HG03378 (cell line): Measurements from ENCODE around the gene PPP1R37.

Source experiments
- ATAC-seq: cut with Tn5 transposase; IDR thresholded peaks from one replicate; pipeline ENCODE4 v1.9.1; 2021; ENCODE audit warnings: mild to moderate bottlenecking, moderate library complexity; ENCODE audit not compliant: unreplicated experiment

The PPP1R37 gene

DNA sequence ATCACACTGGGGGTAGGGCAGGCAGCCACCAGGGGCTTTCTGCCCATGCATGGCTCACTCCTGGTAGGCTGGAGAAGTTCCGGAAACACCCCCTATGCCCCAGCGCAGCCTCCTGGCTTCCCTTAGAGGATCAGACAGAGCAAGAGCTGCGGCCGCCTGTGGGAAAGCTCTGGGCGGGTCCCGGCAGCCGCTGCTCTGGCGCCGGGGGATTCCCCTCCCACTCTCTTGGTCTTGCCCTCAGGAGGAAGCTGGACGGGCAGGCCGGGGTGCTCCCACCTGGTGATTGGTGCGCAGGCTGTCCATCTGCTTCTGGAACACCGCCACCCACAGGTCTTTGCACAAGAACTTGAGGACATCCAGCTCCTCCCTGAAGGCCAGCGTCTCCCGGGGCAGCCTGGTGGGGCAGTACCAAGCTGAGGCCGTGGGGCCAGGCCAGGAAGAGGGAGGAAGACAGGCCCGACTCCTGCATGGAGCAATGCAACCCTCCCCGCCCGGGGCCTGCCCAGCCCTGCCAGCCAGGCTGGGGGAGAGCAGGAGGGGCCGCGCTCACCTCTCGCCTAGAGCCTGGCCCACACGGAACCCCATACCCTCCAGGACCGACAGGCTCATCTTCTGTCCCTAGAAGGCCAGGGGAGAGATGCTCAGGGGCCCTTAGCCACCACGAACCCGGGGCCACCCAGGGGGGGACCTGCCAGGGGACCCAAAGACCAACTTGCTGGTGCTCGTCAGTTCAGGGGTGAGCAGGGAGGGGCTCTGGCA, 71.8 kb downstream of the PPP1R37 start:
- peak; percentile 62 for ATAC-seq

DNA sequence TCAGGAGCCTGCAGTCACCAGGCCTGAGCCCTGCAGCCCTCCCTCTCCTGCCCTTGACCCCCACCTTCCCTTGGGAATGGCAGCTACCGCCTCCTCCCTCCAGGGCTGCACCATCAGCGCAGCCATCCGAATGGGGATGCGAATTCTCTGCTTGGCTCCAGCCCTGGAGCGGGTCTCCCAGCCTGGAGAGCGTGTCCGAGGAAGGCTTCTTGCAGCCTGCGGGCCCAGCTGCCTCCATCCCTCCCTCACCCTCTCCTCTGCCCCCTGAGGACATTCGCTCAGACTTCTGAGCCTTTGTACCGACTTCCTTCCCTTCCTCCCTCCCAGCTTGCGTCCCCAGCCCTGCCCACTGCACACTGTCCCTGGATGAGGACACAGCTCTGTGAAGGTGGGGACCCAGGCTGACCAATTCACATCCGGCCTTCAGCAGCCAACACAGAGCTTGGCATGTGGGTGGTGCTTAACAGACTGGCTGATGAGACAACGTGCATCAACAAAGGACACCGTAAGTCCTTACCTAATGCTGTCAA, 73.8 kb downstream of the PPP1R37 start:
- no peak for ATAC-seq

DNA sequence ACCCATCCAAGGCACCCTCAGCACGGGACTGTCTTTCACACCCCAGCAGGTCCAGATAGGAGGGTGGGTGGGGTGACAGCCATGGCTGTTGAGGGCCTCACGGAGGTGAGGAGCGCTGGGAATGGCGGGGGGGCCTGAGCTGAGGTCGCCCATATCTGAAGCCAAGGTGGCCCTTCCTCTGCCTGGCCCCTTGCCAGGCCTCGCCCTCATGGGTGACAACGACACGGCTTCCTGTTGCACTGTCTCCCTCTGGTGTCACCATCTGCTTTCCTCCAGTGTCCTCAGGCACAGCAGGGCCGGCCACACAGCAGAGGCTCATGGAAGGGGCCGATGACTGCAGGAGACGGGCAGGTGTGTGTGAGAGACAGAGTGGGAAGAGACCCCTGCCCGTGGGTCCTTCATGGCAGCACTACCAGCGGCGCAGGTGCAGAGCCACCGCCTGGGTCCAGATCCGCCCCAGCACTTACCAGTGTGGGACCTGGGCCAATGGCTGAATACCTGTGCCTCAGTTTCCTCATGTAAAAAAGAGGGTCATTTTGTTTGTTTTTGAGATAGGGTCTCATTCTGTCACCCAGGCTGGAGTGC, 75.9 kb downstream of the PPP1R37 start:
- ATAC-seq = no peak

DNA sequence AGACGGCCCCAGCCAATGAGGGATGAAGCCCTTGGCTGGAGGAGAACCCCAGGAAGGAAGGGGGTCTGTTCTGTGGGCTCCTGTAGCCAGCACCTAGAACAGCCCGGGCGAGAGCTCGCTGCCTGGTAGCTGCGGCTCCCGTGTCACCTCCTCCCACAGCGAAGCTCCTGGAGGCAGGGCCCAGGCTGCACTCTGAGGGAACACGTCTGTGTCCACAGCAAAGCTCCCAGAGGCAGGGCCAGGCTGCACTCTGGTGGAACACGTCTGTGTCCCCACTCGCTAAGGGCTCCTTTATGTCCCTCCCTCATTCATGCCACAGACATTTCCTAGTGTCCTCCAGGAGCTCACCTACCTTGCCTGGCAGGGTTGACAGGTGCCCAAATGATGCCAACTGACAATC, 76.6 kb downstream of the PPP1R37 start:
- no peak for ATAC-seq

DNA sequence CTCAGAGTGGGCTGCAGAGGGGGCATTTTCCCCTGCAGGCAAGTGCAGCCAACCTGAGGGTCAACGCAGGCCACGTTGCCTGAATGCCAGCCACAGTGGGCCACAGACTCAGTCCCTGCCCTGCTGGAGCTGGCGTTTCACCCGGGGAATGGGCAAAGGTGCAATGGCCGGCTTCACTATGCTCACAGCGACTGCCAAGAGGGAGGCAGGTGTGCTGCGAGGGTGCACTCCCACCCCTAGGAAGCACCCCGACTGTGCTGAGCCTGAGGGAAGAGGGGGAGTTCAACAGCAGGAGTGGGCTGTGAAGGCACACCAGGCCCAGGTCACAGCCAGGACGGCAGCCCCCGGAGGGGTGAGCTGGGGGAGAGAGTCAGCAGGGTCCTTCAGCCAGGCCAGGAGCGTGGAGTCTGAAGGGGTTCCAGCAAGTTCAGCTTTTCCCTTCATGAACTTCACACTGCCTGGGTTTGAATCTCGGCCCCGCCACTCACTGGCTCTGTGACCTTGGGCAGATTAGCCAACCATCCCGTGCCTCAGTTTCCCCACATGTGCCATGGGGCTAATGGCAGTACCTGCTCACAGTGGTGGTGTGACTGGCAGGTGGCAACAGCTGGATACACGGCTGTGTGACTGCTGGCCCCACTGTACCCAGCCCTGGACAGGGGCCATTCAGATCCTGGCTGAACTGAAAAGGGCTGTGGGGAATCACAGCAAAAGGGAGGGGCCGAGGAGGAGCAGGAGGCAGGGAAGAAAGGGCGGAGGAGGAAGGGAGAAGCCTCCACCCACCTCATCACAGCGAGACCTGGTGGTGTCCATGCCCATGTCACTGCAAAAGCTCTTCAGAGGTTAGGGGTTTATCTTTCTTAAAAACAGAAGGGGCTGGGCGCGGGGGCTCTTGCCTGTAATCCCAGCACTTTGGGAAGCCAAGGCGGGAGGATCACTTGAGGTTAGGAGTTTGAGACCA, 77.4 kb downstream of the PPP1R37 start:
- ATAC-seq = no peak

DNA sequence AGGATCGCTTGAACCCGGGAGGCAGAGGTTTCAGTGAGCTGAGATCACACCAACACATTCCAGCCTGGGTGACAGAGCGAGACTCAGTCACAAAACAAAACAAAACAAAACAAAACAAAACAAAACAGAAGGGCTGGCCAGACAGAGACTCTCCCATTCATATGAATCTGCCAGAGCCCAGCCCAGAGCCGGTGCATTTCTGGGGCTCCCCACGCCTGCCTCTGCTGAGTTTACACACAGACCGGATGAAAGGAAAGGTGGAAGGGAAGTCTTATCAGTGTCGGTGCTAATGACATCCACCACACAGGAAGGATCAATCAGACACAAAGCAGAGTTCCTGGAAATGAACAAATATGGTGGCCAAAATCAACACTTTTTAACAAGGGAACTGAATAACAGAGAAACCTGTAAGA, 78.2 kb downstream of the PPP1R37 start:
- no peak for ATAC-seq

DNA sequence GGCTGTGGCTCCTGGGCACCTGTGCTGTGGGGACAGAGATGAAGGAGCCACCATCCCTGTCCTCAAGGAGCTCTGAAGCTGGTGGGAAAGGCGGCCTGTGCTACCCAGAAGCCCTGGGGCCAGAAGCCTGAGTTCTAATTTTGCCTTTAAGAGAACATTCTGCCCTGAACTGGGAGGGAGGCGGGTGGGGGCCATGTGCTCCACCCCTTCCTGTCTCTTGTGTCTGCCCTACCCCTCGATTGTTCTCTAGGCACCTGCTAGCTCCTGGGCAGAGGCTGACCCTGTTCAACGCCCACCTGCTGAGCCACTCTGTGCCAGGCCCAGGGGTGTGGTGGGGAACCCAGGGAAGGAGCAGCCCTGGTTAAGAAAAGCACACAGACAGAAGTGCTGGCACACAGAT, 79.2 kb downstream of the PPP1R37 start:
- no peak for ATAC-seq

DNA sequence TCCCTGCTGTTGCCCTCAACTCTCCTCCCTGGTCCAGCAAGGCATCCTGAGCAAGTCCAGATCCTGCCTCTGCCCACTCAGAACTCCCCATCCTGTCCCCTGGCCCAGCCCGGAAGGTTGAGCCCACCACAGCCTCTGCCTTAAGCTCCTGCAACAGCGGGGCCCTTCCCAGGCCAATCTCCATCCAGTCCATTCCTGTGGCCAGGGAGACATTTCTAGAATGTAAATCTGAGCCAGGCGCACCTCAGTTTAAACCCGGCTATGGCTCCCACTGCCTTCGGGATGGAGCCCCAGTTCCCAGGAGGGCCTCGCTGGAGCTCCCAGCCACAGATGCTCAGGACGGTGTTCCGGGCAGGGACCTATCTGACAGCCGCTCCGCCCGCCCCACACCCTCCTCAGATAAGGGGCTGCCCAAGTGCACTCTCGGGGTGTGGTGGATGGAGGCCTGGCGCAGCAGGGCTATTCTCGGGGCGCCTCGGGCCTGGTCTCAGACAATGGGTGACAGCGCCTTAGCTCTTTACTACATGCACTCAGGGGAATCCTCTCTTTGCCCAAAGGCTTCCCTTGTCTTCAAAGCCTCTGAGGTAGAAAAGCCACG, 79.7 kb downstream of the PPP1R37 start:
- no peak for ATAC-seq

DNA sequence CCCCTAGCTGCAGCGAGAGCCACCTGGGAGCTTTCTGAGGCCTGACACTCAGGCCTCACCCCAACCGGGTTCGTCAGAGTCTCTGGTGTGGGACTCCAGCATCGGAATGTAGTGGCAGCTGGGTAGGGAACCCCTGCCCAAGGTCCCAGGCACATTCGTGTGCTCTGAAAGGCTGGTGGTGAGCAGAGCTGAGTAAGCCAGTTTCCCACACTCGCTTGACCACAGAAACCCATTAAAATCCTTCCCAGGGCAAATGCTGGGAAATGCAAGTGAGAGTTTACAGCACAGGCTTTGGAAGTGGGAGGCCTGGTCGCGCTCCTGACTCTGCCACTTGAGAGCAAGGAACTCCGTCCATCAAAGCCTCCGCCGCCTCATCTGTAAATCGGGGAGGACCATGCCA, 80.8 kb downstream of the PPP1R37 start:
- no peak for ATAC-seq

DNA sequence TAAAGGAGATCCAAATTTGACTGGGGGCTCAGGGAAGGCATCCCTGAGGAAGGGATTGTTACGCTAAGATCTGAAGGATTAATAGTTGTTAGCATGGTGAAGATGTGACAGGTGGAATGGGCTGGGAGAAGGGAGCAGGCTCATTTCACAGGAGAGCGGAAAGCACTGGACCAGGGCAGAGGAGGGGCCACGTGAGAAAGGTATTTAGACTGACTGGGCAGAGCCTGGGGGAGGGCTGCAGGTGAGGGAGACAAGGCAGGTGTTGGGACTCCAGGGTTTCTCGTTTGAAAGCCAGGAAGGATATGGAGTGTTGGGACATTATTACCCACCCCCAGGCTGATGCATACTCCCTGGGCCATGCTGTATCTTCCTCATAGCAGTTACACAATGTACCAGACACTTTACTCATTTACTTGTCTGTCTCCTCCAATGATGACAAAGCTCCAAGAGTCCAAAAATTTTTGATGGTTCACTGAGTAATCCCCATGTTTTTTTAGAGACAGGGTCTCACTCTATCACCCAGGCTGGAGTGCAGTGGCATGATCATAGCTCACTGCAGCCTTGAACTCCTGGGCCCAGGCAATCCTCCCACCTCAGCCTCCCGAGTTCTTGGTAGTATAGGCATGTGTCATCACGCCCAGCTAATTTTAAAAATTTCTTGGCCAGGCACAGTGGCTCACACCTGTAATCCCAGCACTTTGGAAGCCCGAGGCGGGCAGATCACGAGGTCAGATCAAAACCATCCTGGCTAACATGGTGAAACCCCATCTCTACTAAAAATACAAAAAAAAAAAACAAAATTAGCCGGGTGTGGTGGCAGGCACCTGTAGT, 82.8 kb downstream of the PPP1R37 start:
- ATAC-seq = no peak

DNA sequence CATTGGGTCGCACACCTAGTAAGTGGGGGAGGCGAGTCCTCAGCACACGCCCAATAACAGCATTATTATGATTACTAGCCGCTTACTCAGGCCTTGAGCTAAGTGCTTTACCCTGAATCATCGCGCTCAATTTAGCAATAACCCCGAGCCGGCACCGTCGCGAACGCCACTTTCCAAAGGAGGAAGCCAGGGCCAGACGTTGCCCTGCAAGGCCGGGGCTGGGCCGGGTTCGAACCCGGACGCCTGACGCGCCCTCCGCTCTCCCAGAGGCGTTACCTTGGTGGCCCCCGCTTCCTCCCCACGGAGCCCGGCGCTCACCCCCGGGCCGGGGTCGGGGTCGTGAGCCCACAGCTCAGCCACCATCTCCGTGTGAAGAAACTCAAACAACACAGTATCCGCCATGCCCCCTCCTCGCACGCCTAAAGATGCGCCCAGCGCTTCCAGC, 84.9 kb downstream of the PPP1R37 start, which contains the start of gene TRAPPC6A:
Gene TRAPPC6A, minus strand, starts transcription at position 421 of the 445 bp plus-strand sequence. Its CDS starts 19 bp downstream, at position 402.
- ATAC-seq = peak; percentile 4

DNA sequence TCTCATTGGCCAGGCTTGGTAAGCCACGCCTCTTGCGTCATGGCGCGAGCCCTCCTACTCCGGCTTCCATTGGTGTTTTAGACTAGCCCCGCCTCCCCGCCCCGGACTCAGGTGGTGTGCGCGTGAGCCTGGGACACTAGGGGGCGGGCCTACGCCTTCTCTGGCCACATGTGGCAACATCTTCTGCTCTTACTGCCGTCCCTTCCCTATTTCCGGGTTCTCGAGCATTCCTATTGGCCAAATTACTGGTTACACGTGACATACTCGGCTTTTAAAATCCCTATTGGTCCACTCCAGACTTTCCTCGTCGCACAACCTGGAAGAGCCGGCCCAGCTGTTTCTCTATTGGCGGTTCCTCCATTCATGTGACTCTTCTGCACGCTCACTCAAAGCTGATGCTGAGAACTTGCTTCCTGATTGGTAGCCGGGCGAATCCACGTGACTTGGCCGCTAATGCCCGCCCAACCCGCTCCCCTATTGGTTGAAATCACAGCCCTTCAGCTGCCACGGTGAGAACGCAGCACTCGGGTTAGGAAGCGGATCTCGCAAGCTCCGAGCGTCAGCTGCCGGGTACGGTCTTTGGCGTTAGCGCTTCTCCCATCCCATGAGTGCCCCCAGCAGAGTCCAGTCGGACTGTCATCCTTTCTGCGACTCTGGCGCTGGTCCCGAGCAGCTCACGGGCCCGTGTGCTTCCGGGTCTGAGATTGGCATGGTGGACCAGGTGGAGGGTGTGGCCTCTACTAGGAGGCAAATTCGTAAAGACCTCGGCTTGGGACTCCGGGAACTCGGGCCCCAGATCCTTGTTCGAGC, 85.5 kb downstream of the PPP1R37 start, which contains the start of gene BLOC1S3:
Gene BLOC1S3, plus strand, starts transcription at position 523 of the 810 bp plus-strand sequence. CDS start 513 bp downstream, outside the sequence.
- ATAC-seq = peak; percentile 83

DNA sequence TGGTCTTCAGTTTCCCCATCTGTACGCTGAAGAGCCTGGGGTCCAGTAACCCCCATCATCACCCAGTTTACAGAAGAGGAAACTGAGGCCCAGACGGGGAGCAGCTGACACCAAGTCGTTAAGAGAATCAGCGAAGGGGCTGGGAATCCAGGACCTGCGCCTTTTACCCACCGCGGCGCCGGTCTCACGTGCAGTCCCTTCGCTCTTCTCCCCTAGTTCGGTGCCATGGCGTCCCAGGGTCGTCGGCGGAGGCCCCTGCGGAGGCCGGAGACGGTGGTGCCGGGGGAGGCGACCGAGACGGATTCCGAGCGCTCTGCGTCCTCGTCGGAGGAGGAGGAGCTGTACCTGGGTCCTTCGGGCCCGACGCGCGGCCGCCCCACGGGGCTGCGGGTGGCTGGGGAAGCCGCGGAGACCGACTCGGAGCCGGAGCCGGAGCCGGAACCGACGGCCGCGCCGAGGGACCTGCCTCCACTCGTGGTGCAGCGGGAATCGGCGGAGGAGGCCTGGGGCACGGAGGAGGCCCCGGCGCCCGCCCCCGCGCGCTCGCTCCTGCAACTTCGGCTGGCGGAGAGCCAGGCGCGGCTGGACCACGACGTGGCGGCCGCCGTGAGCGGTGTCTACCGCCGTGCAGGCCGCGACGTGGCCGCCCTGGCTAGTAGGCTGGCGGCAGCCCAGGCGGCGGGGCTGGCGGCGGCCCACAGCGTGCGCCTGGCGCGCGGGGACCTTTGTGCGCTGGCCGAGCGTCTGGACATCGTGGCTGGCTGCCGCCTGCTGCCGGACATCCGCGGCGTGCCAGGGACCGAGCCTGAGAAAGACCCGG, 86.3 kb downstream of the PPP1R37 start:
- no peak for ATAC-seq

DNA sequence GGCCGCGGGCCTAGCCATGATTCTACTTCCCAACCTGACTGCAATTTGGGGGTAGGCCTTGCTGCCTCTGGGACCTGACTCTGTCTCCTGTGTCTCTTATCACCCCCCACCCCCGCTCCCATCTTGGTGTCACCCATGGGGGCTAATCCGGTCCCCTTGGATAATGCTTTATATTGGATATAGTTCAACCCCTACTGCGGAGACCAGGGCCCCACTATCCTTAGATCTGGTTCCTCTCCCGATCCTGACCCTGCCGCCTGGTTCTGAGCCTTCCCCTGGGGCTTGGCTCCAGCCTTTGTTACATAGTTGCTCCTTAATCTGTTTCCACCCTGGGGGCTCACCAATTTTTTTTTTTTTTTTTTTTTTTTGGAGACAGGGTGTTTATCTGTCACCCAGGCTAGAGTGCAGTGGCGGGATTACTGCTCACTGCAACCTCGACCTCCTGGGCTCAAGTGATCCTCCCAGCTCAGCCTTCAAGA, 87.0 kb downstream of the PPP1R37 start:
- ATAC-seq = no peak

DNA sequence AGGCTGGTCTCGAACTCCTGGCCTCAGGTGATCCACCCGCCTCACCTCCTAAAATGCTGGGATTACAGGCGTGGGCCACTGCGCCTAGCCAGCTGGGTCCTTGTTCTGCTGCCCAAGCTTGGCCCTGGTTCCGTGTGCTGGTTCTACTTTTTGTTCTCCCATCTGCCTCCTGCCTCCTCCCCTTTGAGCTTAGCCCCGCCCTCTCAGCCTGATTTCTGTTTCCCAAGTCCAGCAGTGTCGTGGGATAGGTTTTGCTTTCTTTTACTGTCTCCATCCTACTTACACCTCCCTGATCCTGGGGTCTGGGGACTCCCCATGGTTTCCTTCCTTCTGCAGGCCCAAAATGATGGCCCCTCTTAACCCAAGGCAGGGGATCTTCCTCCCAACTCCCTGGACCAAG, 88.0 kb downstream of the PPP1R37 start:
- no peak for ATAC-seq

DNA sequence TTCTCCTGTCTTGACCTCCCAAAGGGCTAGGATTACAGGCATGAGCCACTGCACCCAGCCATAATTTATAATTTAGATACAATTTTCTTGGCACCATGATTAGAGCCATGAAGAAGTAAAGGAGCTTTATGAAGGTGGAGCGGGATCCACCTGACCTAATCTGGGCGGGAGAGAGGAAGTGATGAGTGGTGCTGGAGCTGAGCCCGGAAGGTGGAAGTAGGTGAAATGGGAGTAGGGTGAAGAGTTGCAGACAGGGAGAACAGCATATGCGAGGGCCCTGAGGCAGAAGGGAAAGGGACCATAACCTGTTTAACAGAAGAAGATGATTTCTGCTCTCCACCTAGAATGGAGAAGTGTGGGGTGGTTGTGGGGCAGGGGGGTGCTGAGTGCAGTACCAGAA, 89.8 kb downstream of the PPP1R37 start:
- no peak for ATAC-seq

DNA sequence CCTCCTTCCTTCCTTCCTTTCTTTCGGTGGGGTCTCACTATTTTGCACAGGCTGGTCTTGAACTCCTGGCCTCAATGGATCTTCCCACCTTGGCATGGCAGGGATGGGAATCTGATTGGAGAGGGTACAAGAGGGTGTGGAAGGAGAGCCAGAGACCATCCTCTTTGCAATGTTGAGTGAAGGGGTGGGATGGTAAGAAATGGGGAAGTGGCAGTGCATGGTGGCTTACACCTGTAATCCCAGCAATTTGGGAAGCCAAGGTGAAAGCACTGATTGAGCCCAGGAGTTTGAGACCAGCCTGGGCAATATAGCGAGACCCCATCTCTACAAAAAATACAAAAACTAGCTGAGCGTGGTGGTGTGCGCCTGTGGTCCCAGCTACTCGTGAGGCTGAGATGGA, 91.1 kb downstream of the PPP1R37 start:
- no peak for ATAC-seq
